DND-41 (cell line): ENCODE measurements around the gene TAF1L.

Experiments used
- ATAC-seq: fragments of 200-7000 bp; cut with Tn5 transposase; 3 replicates; pipeline ENCODE4 v1.9.1; 2021; ENCODE audit warnings: low read depth; ENCODE audit not compliant: insufficient read depth
- DNase-seq: peaks from one replicate; pipeline ENCODE4 v3.0.0-alpha.2; 2020
- H2AFZ ChIP-seq: 2 replicates; pipeline ENCODE4 v1.6.0; 2012; ENCODE audit warnings: low read depth, low read length
- H3K27ac ChIP-seq: 2 replicates; pipeline ENCODE4 v1.5.1; 2012; ENCODE audit warnings: low read length, inconsistent platforms
- H3K27me3 ChIP-seq: fragments of 200-600 bp; sonication (generic); 2 replicates; pipeline ENCODE4 v1.6.0; 2012; ENCODE audit warnings: low read length, mild to moderate bottlenecking, inconsistent platforms; ENCODE audit not compliant: insufficient read depth, poor library complexity
- H3K36me3 ChIP-seq: 2 replicates; pipeline ENCODE4 v1.5.1; 2012; ENCODE audit warnings: low read length, inconsistent platforms; ENCODE audit not compliant: insufficient read depth
- H3K4me1 ChIP-seq: 2 replicates; pipeline ENCODE4 v1.5.1; 2012; ENCODE audit warnings: mild to moderate bottlenecking, low read length; ENCODE audit not compliant: insufficient read depth
- H3K4me2 ChIP-seq: 2 replicates; pipeline ENCODE4 v1.6.0; 2012; ENCODE audit warnings: mild to moderate bottlenecking, moderate library complexity, low read length, inconsistent platforms; ENCODE audit not compliant: insufficient read depth
- H3K4me3 ChIP-seq, 2 experiments: fragments of 200-600 bp in 1 of 2; shearing (Covaris generic) in 1 of 2; 2 replicates each; pipeline ENCODE4 v1.5.1; 2012 to 2016; ENCODE audit warnings: inconsistent platforms in 2 of 2, low read length in 2 of 2, mild to moderate bottlenecking in 2 of 2, low read depth in 1 of 2, moderate library complexity in 1 of 2
- H3K79me2 ChIP-seq: 2 replicates; pipeline ENCODE4 v1.6.0; 2012; ENCODE audit warnings: low read length, inconsistent platforms; ENCODE audit not compliant: insufficient read depth
- H3K9ac ChIP-seq: 2 replicates; pipeline ENCODE4 v1.6.0; 2012; ENCODE audit warnings: low read depth, mild to moderate bottlenecking, inconsistent platforms, low read length, moderate library complexity
- H3K9me3 ChIP-seq: 2 replicates; pipeline ENCODE4 v1.5.1; 2012; ENCODE audit warnings: low read length, moderate library complexity, mild to moderate bottlenecking, inconsistent platforms; ENCODE audit not compliant: insufficient read depth, severe bottlenecking
- H4K20me1 ChIP-seq: 2 replicates; pipeline ENCODE4 v1.6.0; 2012; ENCODE audit warnings: low read length; ENCODE audit not compliant: insufficient read depth
- EZH2 ChIP-seq: IDR thresholded peaks from 3 replicates; pipeline ENCODE4 v1.6.1; 2012; ENCODE audit warnings: borderline replicate concordance, low read depth, mild to moderate bottlenecking, moderate library complexity, low read length, inconsistent platforms; ENCODE audit not compliant: severe bottlenecking
- TF ChIP-seq, protein P1 (sequence below): IDR thresholded peaks from 2 replicates; pipeline ENCODE4 v1.5.1; 2012; ENCODE audit warnings: borderline replicate concordance, low read length, moderate library complexity, mild to moderate bottlenecking; ENCODE audit not compliant: poor library complexity, severe bottlenecking; ENCODE audit errors: extremely low read depth

The TAF1L gene

DNA sequence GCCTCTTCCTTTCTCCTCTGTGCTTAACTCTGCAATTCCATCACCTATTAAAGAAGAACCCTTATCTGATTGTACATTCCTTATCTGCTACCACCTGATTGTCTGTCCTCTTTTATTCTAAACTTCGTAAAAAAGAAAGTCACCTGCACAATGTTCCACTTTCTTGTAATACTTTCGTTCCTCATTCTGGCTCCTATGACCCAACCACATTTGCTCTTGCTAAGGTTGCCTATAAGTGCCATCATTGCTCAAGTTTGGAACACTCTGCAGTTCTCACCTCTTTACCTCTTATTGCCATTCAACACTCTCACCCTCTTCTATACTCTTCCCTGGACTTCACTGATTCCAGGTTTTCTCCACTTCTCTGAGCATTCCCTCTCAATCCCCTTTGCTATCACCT lies 10.1 kb downstream of the TAF1L start:
- no peaks in the 10 kb centered on the region for H3K4me1 ChIP-seq
- no peaks in the 10 kb centered on the region for H3K36me3 ChIP-seq
- TF ChIP-seq, protein P1, sequence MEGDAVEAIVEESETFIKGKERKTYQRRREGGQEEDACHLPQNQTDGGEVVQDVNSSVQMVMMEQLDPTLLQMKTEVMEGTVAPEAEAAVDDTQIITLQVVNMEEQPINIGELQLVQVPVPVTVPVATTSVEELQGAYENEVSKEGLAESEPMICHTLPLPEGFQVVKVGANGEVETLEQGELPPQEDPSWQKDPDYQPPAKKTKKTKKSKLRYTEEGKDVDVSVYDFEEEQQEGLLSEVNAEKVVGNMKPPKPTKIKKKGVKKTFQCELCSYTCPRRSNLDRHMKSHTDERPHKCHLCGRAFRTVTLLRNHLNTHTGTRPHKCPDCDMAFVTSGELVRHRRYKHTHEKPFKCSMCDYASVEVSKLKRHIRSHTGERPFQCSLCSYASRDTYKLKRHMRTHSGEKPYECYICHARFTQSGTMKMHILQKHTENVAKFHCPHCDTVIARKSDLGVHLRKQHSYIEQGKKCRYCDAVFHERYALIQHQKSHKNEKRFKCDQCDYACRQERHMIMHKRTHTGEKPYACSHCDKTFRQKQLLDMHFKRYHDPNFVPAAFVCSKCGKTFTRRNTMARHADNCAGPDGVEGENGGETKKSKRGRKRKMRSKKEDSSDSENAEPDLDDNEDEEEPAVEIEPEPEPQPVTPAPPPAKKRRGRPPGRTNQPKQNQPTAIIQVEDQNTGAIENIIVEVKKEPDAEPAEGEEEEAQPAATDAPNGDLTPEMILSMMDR: no peak
- TF ChIP-seq EZH2: no peak
- no peak overlapping the region for H2AFZ ChIP-seq
- no peaks in the 10 kb centered on the region for H3K27me3 ChIP-seq
- no peak overlapping the region for H3K9ac ChIP-seq
- DNase-seq (no peak), ATAC-seq (no peak)
- no peaks in the 10 kb centered on the region for H3K79me2 ChIP-seq
- H3K9me3 ChIP-seq: no peaks in the 10 kb centered on the region
- no peaks in the 10 kb centered on the region for H4K20me1 ChIP-seq
- no peak overlapping the region for H3K27ac ChIP-seq
- no peak overlapping the region for H3K4me3 ChIP-seq
- H3K4me2 ChIP-seq: no peak overlapping the region

- Histone ChIP-seq H3K27ac (no peak overlapping the region), H3K4me1 (no peaks in the 10 kb centered on the region)
- no peak for TF ChIP-seq EZH2
- TF ChIP-seq, protein P1: no peak
These were observed 12.5 kb downstream of the TAF1L start for GRCh38 chr9:32622948-32623347.

GRCh38 chr9:32618261-32618660 lies 17.2 kb downstream of the TAF1L start:
- H3K4me2 ChIP-seq: no peak overlapping the region
- no peak overlapping the region for H2AFZ ChIP-seq
- no peaks in the 10 kb centered on the region for H3K9me3 ChIP-seq
- TF ChIP-seq, protein P1: no peak
- no peak for TF ChIP-seq EZH2
- ATAC-seq: no peak
- no peaks in the 10 kb centered on the region for H4K20me1 ChIP-seq
- H3K27ac ChIP-seq: no peak overlapping the region
- peaks cover 2% of the 10 kb centered on the region for H3K27me3 ChIP-seq
- H3K79me2 ChIP-seq: no peaks in the 10 kb centered on the region
- no peak overlapping the region for H3K4me3 ChIP-seq
- DNase-seq: no peak
- H3K4me1 ChIP-seq: no peaks in the 10 kb centered on the region
- H3K36me3 ChIP-seq: no peaks in the 10 kb centered on the region
- H3K9ac ChIP-seq: no peak overlapping the region

More at GRCh38 chr9:32622948-32623347, 12.5 kb downstream of the TAF1L start:
- no peak overlapping the region for H2AFZ ChIP-seq
- no peaks in the 10 kb centered on the region for H3K36me3 ChIP-seq
- no peaks in the 10 kb centered on the region for H4K20me1 ChIP-seq
- DNase-seq (no peak), ATAC-seq (no peak)
- no peak overlapping the region for H3K9ac ChIP-seq
- H3K9me3 ChIP-seq: no peaks in the 10 kb centered on the region
- no peak overlapping the region for H3K4me3 ChIP-seq
- no peak overlapping the region for H3K4me2 ChIP-seq
- no peaks in the 10 kb centered on the region for H3K27me3 ChIP-seq
- H3K79me2 ChIP-seq: no peaks in the 10 kb centered on the region

- ATAC-seq (no peak), DNase-seq (no peak)
- TF ChIP-seq EZH2: no peak
- TF ChIP-seq, protein P1: no peak
- Histone ChIP-seq H3K4me2 (no peak overlapping the region), H3K4me1 (no peaks in the 10 kb centered on the region), H4K20me1 (no peaks in the 10 kb centered on the region), H3K4me3 (no peak overlapping the region), H2AFZ (no peak overlapping the region), H3K36me3 (no peaks in the 10 kb centered on the region), H3K9ac (no peak overlapping the region), H3K27ac (no peak overlapping the region), H3K27me3 (peaks cover 7% of the 10 kb centered on the region), H3K79me2 (no peaks in the 10 kb centered on the region), H3K9me3 (no peaks in the 10 kb centered on the region)
These were observed 28.7 kb downstream of the TAF1L start for GRCh38 chr9:32606811-32607210.
